ENCODE measurements around the gene SSNA1.

The SSNA1 gene

DNA sequence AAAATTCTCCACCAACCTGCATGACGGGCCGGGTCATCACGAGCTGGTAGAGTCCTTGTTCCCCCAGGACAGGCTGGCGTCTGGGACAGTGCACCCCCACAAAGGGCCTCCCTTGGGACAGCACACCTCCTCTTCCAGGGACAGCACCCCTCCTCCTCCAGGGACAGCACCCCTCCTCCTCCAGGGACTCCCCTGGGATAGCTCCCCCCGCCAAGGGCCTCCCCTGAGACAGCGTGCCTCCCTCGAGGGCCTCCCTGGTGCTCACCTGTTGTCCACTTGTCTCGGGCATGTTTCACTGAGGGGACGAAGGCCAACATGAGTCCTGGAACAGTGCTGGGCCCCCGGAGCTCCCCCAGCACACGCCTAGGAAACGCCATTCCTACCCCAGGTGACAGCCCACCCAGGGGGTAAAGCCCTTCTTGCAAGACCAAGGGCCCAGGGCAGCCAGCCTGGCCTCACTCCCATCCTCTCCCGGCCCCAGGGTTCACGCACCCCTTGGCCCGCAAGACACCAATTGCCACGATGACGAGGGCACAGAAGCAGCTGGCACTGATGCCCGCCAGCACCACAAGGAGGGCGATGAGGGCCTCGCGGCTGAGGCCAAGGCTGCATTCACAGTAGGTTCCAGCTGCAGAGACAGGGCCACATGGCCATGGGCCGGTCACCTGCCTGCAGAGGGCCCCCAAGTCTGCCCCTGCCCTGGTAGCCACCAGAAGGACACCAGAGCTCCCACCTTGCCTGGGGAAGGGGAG is 17.2 kb upstream of the SSNA1 start:
- Histone ChIP-seq H3K27me3 (ENCODE audit: control insufficient read depth in 1 of 2, insufficient read depth in 2 of 2, low read length in 2 of 2) (peaks cover 26 to 44% of the 10 kb centered on the region in 2 donors), H3K27ac (ENCODE audit: low read length) (no peak overlapping the region)

DNA sequence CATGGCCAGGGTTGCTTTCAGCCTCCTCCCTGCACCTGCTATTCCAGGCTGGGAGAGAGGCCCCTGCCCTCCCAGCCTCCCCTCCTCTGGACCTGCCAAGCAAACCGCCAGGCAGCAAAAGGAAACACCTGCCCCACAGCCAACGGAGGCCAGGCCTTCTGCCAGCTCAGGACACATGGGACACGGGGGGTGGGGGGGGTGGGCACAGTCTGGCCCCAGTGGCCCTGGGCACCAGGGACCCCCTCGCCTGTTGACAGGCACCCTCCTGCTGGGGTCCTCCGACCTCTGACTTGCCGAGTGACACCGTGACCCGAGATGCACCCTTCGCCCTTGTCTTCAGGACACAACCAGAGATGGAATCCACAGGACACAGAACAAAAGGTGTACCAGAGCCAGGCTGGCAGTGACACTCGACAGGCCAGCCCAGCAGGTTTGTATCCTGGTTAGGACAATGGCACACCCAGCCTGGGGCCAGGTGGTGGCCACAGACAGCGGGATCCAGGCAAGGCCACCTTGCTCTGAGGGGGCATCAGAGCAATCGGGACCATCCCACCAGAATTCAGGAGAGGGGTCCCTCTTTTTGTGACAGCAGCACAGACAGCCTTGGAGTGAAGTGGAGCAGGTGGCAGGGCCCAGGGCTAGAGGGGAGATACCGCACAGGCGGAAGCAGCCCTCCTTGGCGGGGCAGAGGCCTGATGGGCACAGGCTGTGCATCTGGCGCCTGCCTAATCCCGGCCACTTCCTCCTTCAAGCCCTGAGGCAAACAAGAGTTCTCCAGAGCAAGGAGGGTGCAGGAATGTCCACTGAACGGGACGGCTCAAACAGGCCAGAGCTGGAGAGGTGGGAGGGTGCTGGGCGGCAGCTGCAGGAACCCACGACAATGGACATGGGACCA is 15.3 kb upstream of the SSNA1 start:
- Histone ChIP-seq H3K9me3 (ENCODE audit: control insufficient read depth in 2 of 2, low read length in 2 of 2) (no peaks in the 10 kb centered on the region), H3K4me1 (ENCODE audit: control insufficient read depth, insufficient read depth, low read length) (peaks cover 19% of the 10 kb centered on the region), H3K36me3 (ENCODE audit: control insufficient read depth in 2 of 2, insufficient read depth in 2 of 2, low read length in 2 of 2) (no peaks in the 10 kb centered on the region), H3K27ac (ENCODE audit: low read length) (no peak overlapping the region), H3K27me3 (ENCODE audit: control insufficient read depth in 1 of 2, insufficient read depth in 2 of 2, low read length in 2 of 2) (peaks cover 16 to 25% of the 10 kb centered on the region in 2 donors), H3K4me3 (ENCODE audit: low read length in 2 of 2) (no peak overlapping the region), H3K9ac (ENCODE audit: low read length in 2 of 2) (no peak overlapping the region)

More for the DNA sequence above, 17.2 kb upstream of the SSNA1 start:
- peaks cover 26% of the 10 kb centered on the region for H3K4me1 ChIP-seq (ENCODE audit: control insufficient read depth, insufficient read depth, low read length)
- H3K9ac ChIP-seq (ENCODE audit: low read length in 2 of 2) = no peak overlapping the region
- no peak overlapping the region for H3K4me3 ChIP-seq (ENCODE audit: low read length in 2 of 2)
- no peaks in the 10 kb centered on the region for H3K9me3 ChIP-seq (ENCODE audit: control insufficient read depth in 2 of 2, low read length in 2 of 2)
- H3K36me3 ChIP-seq (ENCODE audit: control insufficient read depth in 2 of 2, insufficient read depth in 2 of 2, low read length in 2 of 2) = no peaks in the 10 kb centered on the region

DNA sequence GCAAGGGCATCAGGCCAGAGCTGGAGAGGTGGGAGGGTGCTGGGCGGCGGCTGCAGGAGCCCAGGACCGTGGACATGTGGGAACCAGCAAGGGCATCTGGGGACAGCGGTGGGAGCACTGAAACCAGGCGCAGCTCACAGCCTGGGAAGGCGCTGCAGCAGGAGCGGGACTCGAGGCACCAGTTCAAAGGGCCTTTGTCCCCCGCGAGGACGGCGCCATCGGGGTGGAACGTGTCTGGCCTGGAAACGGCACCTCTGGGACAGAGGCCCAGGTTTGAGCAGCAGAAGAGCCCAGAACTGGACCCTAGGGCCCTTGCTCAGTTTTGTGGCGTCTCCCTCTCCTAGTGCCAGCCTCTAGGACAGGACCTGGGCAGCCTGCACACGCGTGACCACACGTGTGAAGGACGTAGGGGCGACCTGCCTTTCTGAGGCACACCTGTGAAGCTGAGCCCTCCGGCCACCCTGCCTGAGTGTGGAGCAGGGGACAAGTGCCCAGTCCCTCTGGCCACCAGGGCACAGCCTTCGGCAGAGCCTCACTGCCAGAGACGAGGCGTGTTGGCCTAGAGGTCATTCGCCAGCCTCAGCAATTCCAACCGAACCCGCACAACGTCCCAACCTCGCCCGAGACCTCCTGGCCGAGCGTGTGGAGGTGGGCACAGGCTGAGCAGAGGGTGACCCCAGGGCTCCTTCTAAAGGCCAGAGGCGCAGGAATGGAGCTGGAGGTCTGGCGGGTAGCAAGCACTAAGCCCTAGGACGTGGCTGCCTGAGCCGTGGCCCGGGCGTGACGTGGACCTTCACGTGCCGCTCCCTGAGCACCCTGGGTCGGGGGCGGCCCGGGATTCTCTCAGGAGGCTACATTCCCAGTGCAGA is 14.4 kb upstream of the SSNA1 start:
- peaks cover 16 to 18% of the 10 kb centered on the region in 2 donors for H3K27me3 ChIP-seq (ENCODE audit: control insufficient read depth in 1 of 2, insufficient read depth in 2 of 2, low read length in 2 of 2)
- H3K27ac ChIP-seq (ENCODE audit: low read length) = no peak overlapping the region
- no peaks in the 10 kb centered on the region for H3K9me3 ChIP-seq (ENCODE audit: control insufficient read depth in 2 of 2, low read length in 2 of 2)
- peaks cover 11% of the 10 kb centered on the region for H3K4me1 ChIP-seq (ENCODE audit: control insufficient read depth, insufficient read depth, low read length)
- no peak overlapping the region for H3K9ac ChIP-seq (ENCODE audit: low read length in 2 of 2)
- no peak overlapping the region for H3K4me3 ChIP-seq (ENCODE audit: low read length in 2 of 2)
- no peaks in the 10 kb centered on the region for H3K36me3 ChIP-seq (ENCODE audit: control insufficient read depth in 2 of 2, insufficient read depth in 2 of 2, low read length in 2 of 2)

DNA sequence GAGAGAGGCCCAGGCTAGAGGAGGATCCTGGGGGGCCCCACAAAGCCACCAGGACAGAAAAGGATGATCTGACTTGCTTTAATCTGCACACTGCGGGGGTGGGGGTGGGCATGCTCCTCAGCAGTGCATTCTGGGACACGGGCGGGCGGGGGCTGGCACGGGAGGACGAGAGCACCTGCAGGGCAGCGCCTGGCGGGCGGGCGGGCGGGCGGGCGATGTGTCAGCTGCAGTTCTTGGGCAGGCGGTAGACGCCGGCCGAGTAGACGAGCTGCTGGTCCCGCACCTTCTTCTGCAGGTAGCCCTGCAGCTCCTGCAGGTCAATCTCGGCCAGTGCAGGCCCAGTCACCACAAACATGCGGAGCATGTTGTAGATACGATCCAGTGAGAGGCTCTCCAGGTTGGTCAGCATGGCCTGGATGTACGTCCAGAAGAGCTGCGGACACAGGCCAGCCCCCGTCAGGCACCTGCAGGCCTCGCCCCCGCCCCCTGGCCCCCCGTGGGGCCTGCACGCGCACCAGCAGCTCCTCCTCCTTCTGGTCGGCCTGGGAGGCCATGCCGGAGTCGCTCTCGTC is 13.7 kb upstream of the SSNA1 start:
- Histone ChIP-seq H3K4me3 (ENCODE audit: low read length in 2 of 2) (no peak overlapping the region), H3K4me1 (ENCODE audit: control insufficient read depth, insufficient read depth, low read length) (peaks cover 3% of the 10 kb centered on the region), H3K36me3 (ENCODE audit: control insufficient read depth in 2 of 2, insufficient read depth in 2 of 2, low read length in 2 of 2) (peaks cover 0 to 6% of the 10 kb centered on the region in 2 donors), H3K27ac (ENCODE audit: low read length) (no peak overlapping the region), H3K27me3 (ENCODE audit: control insufficient read depth in 1 of 2, insufficient read depth in 2 of 2, low read length in 2 of 2) (peaks cover 11 to 16% of the 10 kb centered on the region in 2 donors), H3K9me3 (ENCODE audit: control insufficient read depth in 2 of 2, low read length in 2 of 2) (no peaks in the 10 kb centered on the region), H3K9ac (ENCODE audit: low read length in 2 of 2) (no peak overlapping the region)

DNA sequence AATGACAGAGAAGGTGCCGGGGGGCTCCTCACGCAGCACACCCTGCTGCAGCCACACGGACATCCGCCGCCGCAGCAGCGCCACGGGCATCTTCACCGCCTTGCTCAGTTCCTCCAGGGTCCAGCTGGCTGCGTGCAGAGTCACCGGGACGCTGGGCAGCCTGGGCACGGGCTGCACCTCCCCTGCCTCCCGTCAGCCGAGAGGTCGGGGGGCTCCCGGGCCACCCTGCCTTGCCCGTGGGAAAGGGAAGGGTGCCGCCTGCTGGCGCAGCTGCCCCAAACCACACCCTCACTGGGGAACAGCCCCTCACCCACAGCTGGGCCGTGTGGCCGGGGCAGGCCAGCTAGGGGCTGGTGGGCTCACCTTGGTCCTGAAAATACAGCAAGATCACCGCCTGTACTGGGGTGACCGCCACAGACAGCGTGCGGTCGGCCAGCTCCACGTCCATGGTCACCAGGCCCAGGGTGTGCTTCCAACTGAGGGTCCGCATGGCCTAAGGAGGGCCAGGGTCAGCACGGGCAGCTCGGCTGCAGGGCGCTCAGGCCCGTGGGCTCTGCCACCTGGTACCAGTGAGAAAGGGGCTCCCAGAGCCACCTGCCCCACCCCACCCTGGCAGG is 13.0 kb upstream of the SSNA1 start:
- Histone ChIP-seq H3K27me3 (ENCODE audit: control insufficient read depth in 1 of 2, insufficient read depth in 2 of 2, low read length in 2 of 2) (peaks cover 4 to 13% of the 10 kb centered on the region in 2 donors), H3K27ac (ENCODE audit: low read length) (no peak overlapping the region), H3K9me3 (ENCODE audit: control insufficient read depth in 2 of 2, low read length in 2 of 2) (no peaks in the 10 kb centered on the region), H3K9ac (ENCODE audit: low read length in 2 of 2) (no peak overlapping the region), H3K36me3 (ENCODE audit: control insufficient read depth in 2 of 2, insufficient read depth in 2 of 2, low read length in 2 of 2) (peaks cover 0 to 12% of the 10 kb centered on the region in 2 donors), H3K4me3 (ENCODE audit: low read length in 2 of 2) (no peak overlapping the region), H3K4me1 (ENCODE audit: control insufficient read depth, insufficient read depth, low read length) (no peaks in the 10 kb centered on the region)

DNA sequence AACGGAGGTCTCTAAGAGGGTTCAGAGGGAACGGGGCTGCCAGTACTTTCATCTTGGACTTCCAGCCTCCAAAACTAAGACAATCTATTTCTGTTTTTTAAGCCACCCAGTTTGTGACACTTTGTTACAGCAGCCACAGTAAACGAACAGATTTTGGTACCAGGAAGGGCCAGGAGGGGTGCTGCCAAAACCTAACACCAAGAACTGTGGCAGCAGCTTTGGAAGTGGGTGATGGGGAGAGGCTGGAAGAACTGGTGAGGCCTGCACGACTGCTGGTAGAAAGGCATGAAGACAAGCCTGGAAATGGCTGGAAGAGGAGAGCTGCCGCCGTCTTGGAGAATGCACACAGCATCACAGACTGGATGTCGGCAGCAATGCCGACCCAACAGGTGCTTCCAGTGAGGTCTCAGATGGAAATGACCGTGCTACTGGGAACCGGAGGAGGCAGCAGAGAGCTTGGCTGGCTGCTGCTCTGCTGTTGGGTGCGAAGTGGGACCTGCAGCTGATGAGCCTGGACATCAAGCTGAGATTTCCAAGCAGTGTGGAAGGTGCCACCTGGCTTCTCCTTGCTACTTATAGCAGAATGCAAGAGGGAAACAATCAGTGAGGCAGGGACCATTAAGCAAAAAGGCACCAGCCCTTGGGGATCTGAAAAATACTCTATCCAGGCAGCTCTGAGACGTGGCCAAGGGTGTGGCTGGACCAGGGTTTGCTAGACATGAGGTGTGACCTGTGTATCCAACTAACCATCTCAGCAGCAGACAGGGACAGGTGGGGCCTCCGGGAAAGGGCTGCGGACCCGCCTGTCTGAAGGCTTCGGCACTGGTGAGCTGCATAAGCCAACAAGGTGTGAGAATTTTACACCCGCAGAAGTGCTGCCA is 11.9 kb upstream of the SSNA1 start:
- H3K4me3 ChIP-seq (ENCODE audit: low read length in 2 of 2) = no peak overlapping the region
- H3K36me3 ChIP-seq (ENCODE audit: control insufficient read depth in 2 of 2, insufficient read depth in 2 of 2, low read length in 2 of 2) = peaks cover 0 to 19% of the 10 kb centered on the region in 2 donors
- no peak overlapping the region for H3K27ac ChIP-seq (ENCODE audit: low read length)
- no peaks in the 10 kb centered on the region for H3K4me1 ChIP-seq (ENCODE audit: control insufficient read depth, insufficient read depth, low read length)
- peaks cover 0 to 4% of the 10 kb centered on the region in 2 donors for H3K27me3 ChIP-seq (ENCODE audit: control insufficient read depth in 1 of 2, insufficient read depth in 2 of 2, low read length in 2 of 2)
- H3K9ac ChIP-seq (ENCODE audit: low read length in 2 of 2) = no peak overlapping the region
- no peaks in the 10 kb centered on the region for H3K9me3 ChIP-seq (ENCODE audit: control insufficient read depth in 2 of 2, low read length in 2 of 2)

DNA sequence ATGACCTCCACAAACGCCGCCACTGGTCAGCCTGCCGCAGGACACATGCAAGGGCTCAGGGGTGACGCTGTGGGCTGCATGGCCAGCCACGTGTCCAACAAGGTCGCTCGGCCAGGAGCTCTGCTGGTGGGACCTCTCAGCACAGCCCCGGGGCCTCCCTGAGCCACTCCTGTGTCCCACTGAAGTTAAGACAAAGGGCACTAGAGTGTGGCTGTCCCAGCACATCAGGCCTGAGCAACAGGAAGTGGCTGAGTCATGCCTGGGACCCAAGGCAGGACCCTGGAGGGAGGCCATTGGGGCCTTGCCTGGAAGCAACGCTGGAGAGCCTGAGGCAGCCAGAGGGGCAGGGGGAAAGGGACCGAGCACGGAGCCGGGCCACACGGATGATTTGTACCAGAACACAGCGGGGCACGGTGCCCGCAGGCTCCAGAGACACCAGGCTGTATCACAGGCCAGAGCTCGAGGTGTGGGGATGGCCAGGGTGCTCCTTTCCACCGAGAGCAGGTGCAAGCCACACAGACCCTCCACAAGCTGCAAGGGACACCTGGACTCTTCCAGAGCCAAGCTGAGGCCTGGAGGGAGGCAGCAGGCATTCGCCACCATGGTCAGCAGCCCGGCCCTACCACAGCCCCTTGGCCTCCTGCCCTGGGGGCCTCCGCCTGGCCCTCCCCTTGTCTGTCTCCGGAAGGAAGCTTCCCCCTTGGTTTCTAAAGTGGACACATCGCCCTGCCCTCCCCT is 10.1 kb upstream of the SSNA1 start:
- H3K27me3 ChIP-seq (ENCODE audit: control insufficient read depth in 1 of 2, insufficient read depth in 2 of 2, low read length in 2 of 2) = peaks cover 0 to 2% of the 10 kb centered on the region in 2 donors
- no peaks in the 10 kb centered on the region for H3K4me1 ChIP-seq (ENCODE audit: control insufficient read depth, insufficient read depth, low read length)
- H3K9me3 ChIP-seq (ENCODE audit: control insufficient read depth in 2 of 2, low read length in 2 of 2) = no peaks in the 10 kb centered on the region
- peaks cover 5 to 32% of the 10 kb centered on the region in 2 donors for H3K36me3 ChIP-seq (ENCODE audit: control insufficient read depth in 2 of 2, insufficient read depth in 2 of 2, low read length in 2 of 2)
- no peak overlapping the region for H3K4me3 ChIP-seq (ENCODE audit: low read length in 2 of 2)
- no peak overlapping the region for H3K9ac ChIP-seq (ENCODE audit: low read length in 2 of 2)
- no peak overlapping the region for H3K27ac ChIP-seq (ENCODE audit: low read length)

DNA sequence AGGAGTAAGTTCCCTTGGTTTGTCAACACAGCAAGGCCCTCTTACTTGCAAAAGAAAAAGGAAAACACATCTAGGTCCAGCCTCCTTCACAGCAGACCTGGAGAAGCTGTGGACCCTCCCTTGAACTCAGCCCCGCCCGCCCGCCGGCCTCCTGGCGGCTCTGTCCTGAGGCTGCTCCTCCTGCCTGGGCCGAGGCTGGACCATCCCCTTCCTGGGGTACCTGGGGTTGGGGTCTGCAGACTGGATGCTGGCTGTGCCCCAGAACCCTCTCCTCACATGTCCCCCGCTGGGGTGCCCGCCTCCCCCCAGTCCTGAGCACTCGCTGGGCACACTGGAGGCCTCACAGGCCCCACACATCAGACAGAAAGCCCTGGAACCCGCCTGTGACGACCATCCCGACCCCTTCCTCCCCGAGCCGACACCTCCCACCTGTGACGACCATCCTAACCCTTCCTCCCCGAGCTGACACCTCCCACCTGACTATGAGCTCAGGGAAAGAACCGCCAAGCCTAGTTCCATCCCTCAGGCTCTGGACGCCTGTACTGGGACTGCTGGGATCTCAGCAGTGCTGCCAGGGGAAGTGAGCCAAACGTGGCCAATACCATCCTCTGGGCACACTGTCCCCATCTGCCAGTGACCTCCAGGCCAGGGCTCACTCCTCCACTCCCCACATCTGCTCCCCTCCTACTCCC is 9.4 kb upstream of the SSNA1 start:
- H3K27me3 ChIP-seq (ENCODE audit: control insufficient read depth in 1 of 2, insufficient read depth in 2 of 2, low read length in 2 of 2) = peaks cover 0 to 2% of the 10 kb centered on the region in 2 donors
- H3K4me1 ChIP-seq (ENCODE audit: control insufficient read depth, insufficient read depth, low read length) = no peaks in the 10 kb centered on the region
- H3K9me3 ChIP-seq (ENCODE audit: control insufficient read depth in 2 of 2, low read length in 2 of 2) = no peaks in the 10 kb centered on the region
- H3K9ac ChIP-seq (ENCODE audit: low read length in 2 of 2) = no peak overlapping the region
- H3K27ac ChIP-seq (ENCODE audit: low read length) = no peak overlapping the region
- H3K4me3 ChIP-seq (ENCODE audit: low read length in 2 of 2) = no peak overlapping the region
- H3K36me3 ChIP-seq (ENCODE audit: control insufficient read depth in 2 of 2, insufficient read depth in 2 of 2, low read length in 2 of 2) = peaks cover 12 to 39% of the 10 kb centered on the region in 2 donors

All from stomach smooth muscle (tissue), 2 donors.